Measurements from ENCODE around the gene WNT11.
"Not testable (repeated sequence)": the region's sequence is repeated elsewhere in the genome, so short reads cannot be mapped to it uniquely, and the experiment has no call there.

WNT11 gene

DNA sequence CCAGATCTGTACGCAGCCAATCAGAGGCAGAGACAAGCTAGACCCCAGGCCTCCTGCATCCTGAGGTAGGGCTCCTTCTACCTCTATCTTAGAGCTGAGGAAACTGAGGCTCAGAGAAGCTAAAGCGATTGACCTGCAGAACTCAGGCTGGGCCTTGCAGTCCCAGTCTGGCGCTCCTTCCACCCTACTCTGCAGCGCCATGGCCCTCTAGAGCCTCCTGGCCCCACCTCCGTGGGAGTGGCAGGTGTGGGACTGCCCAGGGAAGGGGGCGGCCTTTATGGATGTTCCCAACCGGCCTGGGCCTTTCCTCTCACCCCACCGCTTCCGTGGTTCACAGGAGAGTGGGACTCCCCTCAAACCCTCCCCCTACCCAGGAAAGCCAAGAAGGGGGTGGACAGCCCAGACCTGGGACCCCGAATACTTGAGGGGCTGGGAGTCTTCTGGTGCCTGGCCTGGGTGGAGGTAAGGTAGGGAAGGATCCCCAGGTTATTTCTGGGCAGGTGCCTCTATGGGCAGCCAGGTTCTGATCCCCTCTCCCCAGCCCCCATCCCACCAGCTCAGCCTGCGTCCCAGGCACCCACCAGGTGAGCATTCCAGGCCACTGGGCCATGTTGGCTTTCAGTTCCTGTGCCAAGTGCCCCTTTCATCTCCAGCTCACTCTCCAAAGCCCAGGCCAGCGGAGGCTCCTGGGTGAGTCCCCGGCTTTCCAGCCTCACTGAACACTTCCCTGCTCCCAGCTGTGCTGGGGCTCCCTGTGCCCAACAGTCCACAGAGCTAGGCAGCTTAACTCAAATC is 3.0 kb downstream of the WNT11 start:
- DNase-seq (ENCODE audit: low read depth in 2 of 3, low spot score in 1 of 3), result no peak

- no peak for DNase-seq (ENCODE audit: low read depth in 2 of 3, low spot score in 1 of 3)
Measured at GRCh38 chr11:76201672-76202412, 4.5 kb downstream of the WNT11 start.

GRCh38 chr11:76201056-76201455 is 5.2 kb downstream of the WNT11 start:
- no peak for DNase-seq (ENCODE audit: low read depth in 2 of 3, low spot score in 1 of 3)

DNA sequence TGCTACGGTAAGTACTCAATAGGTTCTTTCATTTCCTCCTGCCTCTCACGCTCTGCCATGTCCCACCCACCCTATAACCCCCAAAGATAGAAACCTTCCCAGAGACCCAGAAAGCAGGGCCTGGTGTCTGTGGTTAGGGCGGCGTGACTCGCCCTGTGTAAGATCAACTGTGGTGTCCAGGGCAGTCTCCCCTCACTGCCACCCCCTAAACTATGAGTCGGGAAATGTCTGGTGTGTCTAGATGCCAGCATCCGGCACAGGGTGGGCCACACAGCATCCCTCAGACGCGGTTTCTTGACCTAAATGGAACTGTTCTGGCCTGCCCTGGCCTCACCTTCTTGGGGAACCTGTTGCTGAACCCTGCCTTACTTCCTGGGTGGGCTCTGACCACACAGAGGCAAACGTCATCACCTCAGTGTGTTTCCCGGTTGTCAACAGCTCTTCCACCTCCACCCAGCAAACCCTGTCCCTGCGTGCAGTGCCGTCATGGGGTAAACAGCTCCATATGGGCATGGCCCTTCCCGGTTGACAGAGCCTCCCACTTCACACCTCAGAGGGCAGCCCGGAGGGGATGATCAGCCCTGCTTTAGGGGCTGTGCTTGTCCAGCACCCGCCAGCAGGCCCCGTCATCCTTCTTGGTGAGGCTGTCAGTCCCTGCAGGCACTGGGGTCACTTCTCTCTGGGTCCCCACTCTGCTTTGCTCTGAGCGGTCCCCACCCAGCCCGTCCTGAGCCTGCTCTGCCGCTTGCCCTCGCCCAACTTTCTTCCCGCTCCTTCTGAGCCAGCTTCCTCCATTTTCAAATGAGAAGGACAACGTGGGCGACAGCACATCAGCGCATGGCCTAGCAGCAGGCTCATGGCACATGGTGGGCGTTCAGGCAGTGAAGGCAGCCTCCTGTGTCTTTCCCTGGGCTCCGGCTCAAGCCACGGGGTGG is 6.0 kb downstream of the WNT11 start:
- DNase-seq (ENCODE audit: low read depth in 2 of 3, low spot score in 1 of 3), result no peak

DNA sequence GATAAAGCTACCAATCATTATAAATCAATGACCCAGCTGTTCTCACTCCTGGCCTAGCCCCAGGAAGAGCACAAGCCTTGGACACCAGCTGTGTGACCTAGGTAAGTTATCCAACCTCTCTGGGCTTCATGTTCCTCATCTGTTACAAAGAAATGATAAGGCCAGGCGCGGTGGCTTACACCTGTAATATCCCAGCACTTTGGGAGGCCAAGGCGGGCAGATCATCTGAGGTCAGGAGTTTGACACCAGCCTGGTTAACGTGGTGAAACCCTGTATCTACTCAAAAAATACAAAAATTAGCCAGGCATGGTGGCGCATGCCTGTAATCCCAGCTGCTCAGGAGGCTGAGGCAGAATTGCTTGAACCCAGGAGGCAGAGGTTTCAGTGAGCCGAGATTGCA is 7.6 kb downstream of the WNT11 start:
- DNase-seq (ENCODE audit: low read depth in 2 of 3, low spot score in 1 of 3), result not testable (repeated sequence)

DNA sequence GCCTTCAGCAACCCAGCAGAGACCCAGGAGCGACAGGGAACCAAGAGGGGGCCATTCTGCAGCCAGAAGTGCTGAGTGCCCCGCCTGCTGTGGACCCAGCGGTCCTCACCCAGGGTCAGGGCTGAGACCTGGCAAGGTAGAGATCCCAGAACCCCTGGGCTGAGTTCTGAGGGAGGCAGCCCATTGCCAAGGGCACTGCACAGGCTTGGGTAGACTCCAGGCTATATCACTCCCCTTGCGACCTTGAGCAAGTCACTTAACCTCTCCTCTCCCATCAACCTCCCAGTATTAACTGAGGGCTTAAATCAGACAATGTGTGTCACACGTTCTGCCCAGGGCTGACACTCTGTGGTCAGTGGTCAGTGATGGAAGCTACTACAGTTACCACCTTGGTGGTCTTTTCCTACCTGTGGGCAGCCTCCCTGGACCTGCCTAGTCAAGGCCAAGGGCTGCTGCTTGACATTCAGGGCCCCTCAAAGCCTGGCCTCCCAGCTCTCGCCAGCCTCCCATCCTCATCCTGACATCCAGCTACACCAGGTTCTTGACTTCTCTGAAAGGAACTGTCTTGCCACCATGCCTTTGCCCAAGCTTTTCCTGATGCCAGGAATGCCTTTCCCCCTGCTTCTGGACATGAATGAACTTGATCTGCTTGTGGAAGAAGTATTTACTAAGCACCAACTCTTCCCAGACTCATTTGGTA is 8.2 kb downstream of the WNT11 start:
- no peak for DNase-seq (ENCODE audit: low read depth in 2 of 3, low spot score in 1 of 3)

- DNase-seq (ENCODE audit: low read depth in 2 of 3, low spot score in 1 of 3), result no peak
Measured at GRCh38 chr11:76197332-76197731, 9.0 kb downstream of the WNT11 start.

GRCh38 chr11:76196849-76197248 is 9.5 kb downstream of the WNT11 start:
- DNase-seq (ENCODE audit: low read depth in 2 of 3, low spot score in 1 of 3), result no peak

GRCh38 chr11:76194872-76195668 is 11.2 kb downstream of the WNT11 start:
- DNase-seq (ENCODE audit: low read depth in 2 of 3, low spot score in 1 of 3), result no peak

DNA sequence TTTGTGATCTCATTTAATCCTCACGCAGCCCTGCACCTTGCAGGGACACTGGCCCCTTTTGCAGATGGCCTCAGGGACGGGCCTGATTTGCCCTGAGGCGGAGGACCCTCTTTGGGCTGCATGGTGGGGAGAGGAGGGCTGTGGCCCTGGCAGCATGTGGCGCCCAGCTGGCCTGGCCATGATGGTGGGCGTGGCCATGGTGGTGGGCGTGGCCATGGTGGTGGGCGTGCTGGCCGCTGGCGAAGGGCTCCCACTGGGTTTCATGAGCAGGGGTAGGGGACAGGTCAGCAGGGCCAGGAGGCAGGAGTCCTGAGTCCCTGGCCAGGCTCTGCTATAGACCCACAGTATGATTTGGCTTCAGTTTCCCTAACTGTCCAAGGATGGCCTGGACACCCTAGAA is 13.1 kb downstream of the WNT11 start:
- DNase-seq (ENCODE audit: low read depth in 2 of 3, low spot score in 1 of 3), result no peak

GRCh38 chr11:76190376-76190775 is 15.9 kb downstream of the WNT11 start:
- no peak for DNase-seq (ENCODE audit: low read depth in 2 of 3, low spot score in 1 of 3)

DNA sequence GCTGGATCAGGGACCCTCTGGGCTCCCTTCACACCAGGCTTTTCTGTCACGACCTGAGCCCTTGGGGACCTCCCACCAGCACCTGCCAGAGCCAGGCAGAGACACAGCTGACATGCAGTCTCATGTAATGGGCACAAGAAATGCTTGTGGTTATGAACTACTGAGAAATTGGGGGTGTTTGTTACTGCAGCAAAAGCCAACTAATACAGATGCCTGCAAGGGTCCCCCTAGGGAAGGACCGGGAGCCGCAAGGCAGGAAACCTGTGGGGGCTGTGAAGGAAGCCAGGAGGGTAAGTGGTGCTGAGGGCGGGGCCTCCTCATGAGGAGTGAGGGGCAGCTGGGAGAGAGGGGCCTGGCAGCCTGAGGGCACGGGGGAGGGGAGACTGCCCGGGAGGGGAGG is 16.6 kb downstream of the WNT11 start:
- no peak for DNase-seq (ENCODE audit: low read depth in 2 of 3, low spot score in 1 of 3)

- no peak for DNase-seq (ENCODE audit: low read depth in 2 of 3, low spot score in 1 of 3)
Measured at GRCh38 chr11:76188873-76189272, 17.4 kb downstream of the WNT11 start.

DNA sequence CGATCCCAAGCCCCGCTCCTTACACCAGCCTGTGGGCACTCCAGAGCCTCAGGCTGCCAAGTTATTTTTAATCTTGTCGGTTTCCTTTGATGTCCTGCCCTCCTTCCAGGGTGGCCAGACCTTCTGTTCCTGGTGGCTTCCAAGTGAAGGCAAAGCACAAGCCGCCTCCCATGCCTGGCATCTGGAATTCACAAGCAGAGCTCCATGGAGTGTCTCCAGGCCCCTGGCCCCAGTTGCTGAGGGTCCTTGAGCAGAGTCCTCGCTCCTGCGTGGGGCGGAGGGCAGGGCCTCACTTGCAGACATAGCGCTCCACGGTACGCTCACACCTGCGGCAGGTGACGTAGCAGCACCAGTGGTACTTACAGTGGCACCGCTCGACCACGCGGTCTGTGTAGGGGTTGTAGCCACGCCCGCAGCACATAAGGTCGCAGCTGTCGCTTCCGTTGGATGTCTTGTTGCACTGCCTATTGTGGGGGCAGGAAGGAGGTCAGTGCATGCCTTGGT is 19.5 kb downstream of the WNT11 start:
- no peak for DNase-seq (ENCODE audit: low read depth in 2 of 3, low spot score in 1 of 3)

- no peak for DNase-seq (ENCODE audit: low read depth in 2 of 3, low spot score in 1 of 3)
Measured at GRCh38 chr11:76185931-76186401, 20.3 kb downstream of the WNT11 start.

GRCh38 chr11:76185511-76185910 is 20.8 kb downstream of the WNT11 start:
- DNase-seq (ENCODE audit: low read depth in 2 of 3, low spot score in 1 of 3), result no peak

DNA sequence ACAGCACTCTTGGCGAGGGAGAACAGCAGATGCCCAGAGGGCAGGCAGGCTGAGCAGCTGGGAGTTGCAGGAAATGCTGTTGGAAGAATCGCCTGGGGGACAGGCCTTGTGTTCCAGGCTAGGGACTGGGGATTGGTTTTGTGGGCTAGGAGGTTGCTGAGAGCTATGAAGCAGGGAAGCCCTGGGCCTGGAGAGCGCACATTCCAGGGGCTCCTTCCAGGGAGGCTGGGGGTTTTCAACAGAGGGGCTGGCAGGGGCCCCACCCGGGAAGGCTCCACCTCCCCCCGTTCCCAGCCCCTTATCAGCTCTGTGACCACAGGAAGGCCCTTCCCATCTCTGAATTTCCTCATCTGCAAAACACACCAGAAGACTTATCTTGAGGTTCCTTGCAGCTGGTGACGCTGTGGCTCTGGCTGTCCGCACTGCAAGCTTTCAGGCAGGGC is 21.7 kb downstream of the WNT11 start:
- DNase-seq (ENCODE audit: low read depth in 2 of 3, low spot score in 1 of 3), result no peak

DNA sequence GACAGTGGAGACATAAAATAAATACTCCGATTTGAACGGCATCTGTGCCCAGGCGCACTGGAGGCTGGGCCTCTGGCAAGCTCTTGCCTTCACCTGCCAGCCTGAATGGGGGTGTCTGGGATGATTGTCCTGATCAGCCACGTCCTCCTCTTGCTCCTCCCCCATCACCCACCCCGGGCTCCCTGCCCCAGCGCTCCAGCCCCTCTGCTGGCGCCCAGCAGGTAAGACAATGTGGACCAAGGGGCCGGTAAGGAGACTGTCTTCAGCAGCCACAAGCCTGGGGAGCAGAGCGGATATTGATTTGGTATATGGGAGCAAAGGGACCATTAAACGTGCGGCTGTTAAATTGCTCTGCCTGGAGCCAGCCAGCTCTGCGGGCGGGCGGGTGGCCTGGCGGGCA is 24.9 kb downstream of the WNT11 start:
- DNase-seq (ENCODE audit: low read depth in 2 of 3, low spot score in 1 of 3), result no peak

DNA sequence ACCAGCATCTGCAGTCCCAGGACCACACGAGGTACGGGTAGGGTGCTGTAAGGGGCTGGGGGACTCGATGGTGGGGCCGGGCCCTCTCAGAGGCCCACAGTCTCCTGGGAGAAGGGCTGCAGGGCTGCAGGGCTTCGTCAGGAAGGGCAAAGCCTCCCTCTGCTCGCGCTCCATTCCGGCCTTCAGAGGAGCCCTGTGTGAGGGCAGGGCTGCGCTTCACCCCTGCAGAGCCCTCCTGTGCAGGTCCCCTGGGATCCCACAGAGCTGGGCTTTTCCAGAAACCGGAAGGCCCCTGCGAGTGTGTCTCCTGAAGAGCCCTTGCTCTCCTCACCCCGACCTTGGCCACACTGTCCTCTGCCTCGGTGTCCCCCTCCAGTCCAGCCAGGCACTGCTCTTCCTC is 27.2 kb downstream of the WNT11 start:
- DNase-seq (ENCODE audit: low read depth in 2 of 3, low spot score in 1 of 3), result no peak

GRCh38 chr11:76177250-76177686 is 29.0 kb downstream of the WNT11 start:
- DNase-seq (ENCODE audit: low read depth in 2 of 3, low spot score in 1 of 3), result no peak
